HT1080 (cell line): ENCODE results near the gene PRKCG. TPM values are rescaled to one million over a fixed set of nuclear protein-coding genes. Genes with fewer than 3 reads are reported as not detected.

Source experiments
- DNase-seq: peaks from one replicate; pipeline ENCODE4 v3.0.0-alpha.2; 2015; ENCODE audit warnings: low read depth
- total RNA-seq: library from RNA; depleted of rRNA; stranded (reverse); fragments of >200 nt; shearing (Covaris generic); gene quantifications from 2 replicates; pipeline ENCODE4 v1.2.3, GENCODE V29; 2014

PRKCG gene
- total RNA-seq, 1 experiment from 2014 or later = not detected

GRCh38 chr19:53871454-53871853 is 10.5 kb upstream of the PRKCG start:
- DNase-seq = no peak

GRCh38 chr19:53872762-53873161 is 9.2 kb upstream of the PRKCG start:
- DNase-seq = no peak

- DNase-seq = no peak
Observed at GRCh38 chr19:53873773-53874605, 8.0 kb upstream of the PRKCG start.

- no peak for DNase-seq
Observed at GRCh38 chr19:53874606-53874990, 7.4 kb upstream of the PRKCG start.

- DNase-seq = no peak
Observed at GRCh38 chr19:53875602-53876325, 6.2 kb upstream of the PRKCG start.

- no peak for DNase-seq
Observed at GRCh38 chr19:53876651-53877224, 5.3 kb upstream of the PRKCG start.

GRCh38 chr19:53877361-53877766 is 4.6 kb upstream of the PRKCG start:
- DNase-seq = no peak

GRCh38 chr19:53878776-53879139 is 3.2 kb upstream of the PRKCG start:
- DNase-seq = no peak

GRCh38 chr19:53879140-53880081 is 2.6 kb upstream of the PRKCG start:
- peak; percentile 90 for DNase-seq

- no peak for DNase-seq
Observed at GRCh38 chr19:53880711-53881481, 1.1 kb upstream of the PRKCG start.

- DNase-seq = no peak
Observed at GRCh38 chr19:53882391-53883050, 524 bp downstream of the PRKCG start.

- no peak for DNase-seq
Observed at GRCh38 chr19:53883231-53883661, 1.2 kb downstream of the PRKCG start.

GRCh38 chr19:53883741-53884140 is 1.7 kb downstream of the PRKCG start:
- DNase-seq = no peak

GRCh38 chr19:53884256-53884655 is 2.3 kb downstream of the PRKCG start:
- no peak for DNase-seq

- no peak for DNase-seq
Observed at GRCh38 chr19:53885036-53885435, 3.0 kb downstream of the PRKCG start.

- no peak for DNase-seq
Observed at GRCh38 chr19:53892301-53892980, 10.4 kb downstream of the PRKCG start.

- DNase-seq = no peak
Observed at GRCh38 chr19:53892981-53893325, 11.0 kb downstream of the PRKCG start.

- no peak for DNase-seq
Observed at GRCh38 chr19:53894707-53895106, 12.7 kb downstream of the PRKCG start.

GRCh38 chr19:53896682-53897081 is 14.7 kb downstream of the PRKCG start:
- no peak for DNase-seq
